Measurements from ENCODE around the gene FHOD1. TPM values are rescaled to one million over a fixed set of nuclear protein-coding genes. Genes with fewer than 3 reads are reported as not detected.

Gene FHOD1
- total RNA-seq, 1 donor from 2014 or later = 17.2 TPM

DNA sequence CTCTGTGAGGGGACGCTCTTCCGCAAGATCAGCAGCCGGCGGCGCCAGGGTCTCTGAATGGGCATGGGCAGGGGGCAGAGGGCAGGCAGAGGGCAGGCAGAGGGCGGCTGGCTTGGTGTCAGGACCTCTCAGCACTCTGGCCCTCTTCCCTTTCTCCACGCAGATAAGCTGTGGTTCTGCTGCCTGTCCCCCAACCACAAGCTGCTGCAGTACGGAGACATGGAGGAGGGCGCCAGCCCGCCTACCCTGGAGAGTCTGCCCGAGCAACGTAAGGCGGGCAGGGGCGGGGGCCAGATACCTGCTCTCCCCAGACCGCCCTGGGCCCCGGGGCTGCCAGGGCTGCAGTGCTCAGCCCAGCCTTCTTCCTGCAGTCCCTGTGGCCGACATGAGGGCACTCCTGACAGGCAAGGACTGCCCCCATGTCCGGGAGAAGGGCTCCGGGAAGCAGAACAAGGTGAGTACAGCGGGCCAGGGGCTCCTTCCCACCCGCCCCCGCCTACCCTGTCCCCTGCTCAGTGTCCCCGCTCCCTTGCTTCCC lies 44.3 kb downstream of the FHOD1 start:
- intact Hi-C loops (cut with DNase I) = no loop called here

DNA sequence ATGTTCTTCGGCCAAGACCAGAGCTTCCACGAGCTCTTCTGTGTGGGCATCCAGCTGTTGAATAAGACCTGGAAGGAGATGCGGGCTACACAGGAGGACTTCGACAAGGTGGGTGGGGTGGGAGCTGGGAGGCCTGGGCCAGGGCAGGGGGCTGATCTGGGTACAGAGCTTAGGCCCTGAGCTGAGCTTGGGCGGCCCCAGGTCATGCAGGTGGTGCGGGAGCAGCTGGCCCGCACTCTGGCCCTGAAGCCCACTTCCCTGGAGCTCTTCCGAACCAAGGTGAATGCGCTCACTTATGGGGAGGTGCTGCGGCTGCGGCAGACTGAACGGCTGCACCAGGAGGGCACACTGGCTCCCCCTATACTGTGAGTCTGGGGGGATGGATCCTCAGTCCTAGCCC lies 44.9 kb downstream of the FHOD1 start:
- intact Hi-C loops (cut with DNase I) = no loop called here
- TF ChIP-seq, protein P1, sequence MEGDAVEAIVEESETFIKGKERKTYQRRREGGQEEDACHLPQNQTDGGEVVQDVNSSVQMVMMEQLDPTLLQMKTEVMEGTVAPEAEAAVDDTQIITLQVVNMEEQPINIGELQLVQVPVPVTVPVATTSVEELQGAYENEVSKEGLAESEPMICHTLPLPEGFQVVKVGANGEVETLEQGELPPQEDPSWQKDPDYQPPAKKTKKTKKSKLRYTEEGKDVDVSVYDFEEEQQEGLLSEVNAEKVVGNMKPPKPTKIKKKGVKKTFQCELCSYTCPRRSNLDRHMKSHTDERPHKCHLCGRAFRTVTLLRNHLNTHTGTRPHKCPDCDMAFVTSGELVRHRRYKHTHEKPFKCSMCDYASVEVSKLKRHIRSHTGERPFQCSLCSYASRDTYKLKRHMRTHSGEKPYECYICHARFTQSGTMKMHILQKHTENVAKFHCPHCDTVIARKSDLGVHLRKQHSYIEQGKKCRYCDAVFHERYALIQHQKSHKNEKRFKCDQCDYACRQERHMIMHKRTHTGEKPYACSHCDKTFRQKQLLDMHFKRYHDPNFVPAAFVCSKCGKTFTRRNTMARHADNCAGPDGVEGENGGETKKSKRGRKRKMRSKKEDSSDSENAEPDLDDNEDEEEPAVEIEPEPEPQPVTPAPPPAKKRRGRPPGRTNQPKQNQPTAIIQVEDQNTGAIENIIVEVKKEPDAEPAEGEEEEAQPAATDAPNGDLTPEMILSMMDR (IDR thresholded peaks at IDR 0.05) = no peak
- no peak for TF ChIP-seq POLR2A (IDR thresholded peaks at IDR 0.05)
- TF ChIP-seq POLR2AphosphoS5 (IDR thresholded peaks at IDR 0.05; ENCODE audit: insufficient read depth in 1 of 2, low read depth in 1 of 2) = no peak
- Histone ChIP-seq H3K27ac (no peak overlapping the region), H3K4me1 (peaks cover 13% of the 10 kb centered on the region), H3K27me3 (no peaks in the 10 kb centered on the region), H3K4me3 (no peak overlapping the region), H3K36me3 (peaks cover 0 to 27% of the 10 kb centered on the region in 2 donors), H3K9me3 (no peaks in the 10 kb centered on the region)
- DNase-seq (ENCODE audit: extremely low spot score in 2 of 2) = no peak

More for the DNA sequence above, 44.3 kb downstream of the FHOD1 start:
- Histone ChIP-seq H3K27me3 (no peaks in the 10 kb centered on the region), H3K36me3 (peaks cover 0 to 21% of the 10 kb centered on the region in 2 donors), H3K9me3 (no peaks in the 10 kb centered on the region), H3K4me3 (no peak overlapping the region), H3K4me1 (peaks cover 13% of the 10 kb centered on the region), H3K27ac (no peak overlapping the region)
- no peak for TF ChIP-seq POLR2AphosphoS5 (IDR thresholded peaks at IDR 0.05; ENCODE audit: insufficient read depth in 1 of 2, low read depth in 1 of 2)
- TF ChIP-seq POLR2A (IDR thresholded peaks at IDR 0.05) = no peak
- TF ChIP-seq, protein P1 (IDR thresholded peaks at IDR 0.05) = no peak
- no peak for DNase-seq (ENCODE audit: extremely low spot score in 2 of 2)

GRCh38 chr16:67201411-67202345 lies 45.6 kb downstream of the FHOD1 start:
- intact Hi-C loops (cut with DNase I) = no loop called here
- Histone ChIP-seq H3K4me1 (peaks cover 13% of the 10 kb centered on the region), H3K27ac (no peak overlapping the region), H3K4me3 (no peak overlapping the region), H3K36me3 (peaks cover 1 to 35% of the 10 kb centered on the region in 2 donors), H3K27me3 (no peaks in the 10 kb centered on the region), H3K9me3 (no peaks in the 10 kb centered on the region)
- no peak for DNase-seq (ENCODE audit: extremely low spot score in 2 of 2)
- TF ChIP-seq, protein P1 (IDR thresholded peaks at IDR 0.05) = no peak
- TF ChIP-seq POLR2AphosphoS5 (IDR thresholded peaks at IDR 0.05; ENCODE audit: insufficient read depth in 1 of 2, low read depth in 1 of 2) = no peak
- TF ChIP-seq POLR2A (IDR thresholded peaks at IDR 0.05) = no peak

- Histone ChIP-seq H3K27ac (no peak overlapping the region), H3K36me3 (peaks cover 3 to 46% of the 10 kb centered on the region in 2 donors), H3K9me3 (no peaks in the 10 kb centered on the region), H3K4me3 (no peak overlapping the region), H3K27me3 (no peaks in the 10 kb centered on the region), H3K4me1 (peaks cover 13% of the 10 kb centered on the region)
- DNase-seq (ENCODE audit: extremely low spot score in 2 of 2) = no peak
- TF ChIP-seq POLR2AphosphoS5 (IDR thresholded peaks at IDR 0.05; ENCODE audit: insufficient read depth in 1 of 2, low read depth in 1 of 2) (no peak), POLR2A (IDR thresholded peaks at IDR 0.05) (no peak)
- TF ChIP-seq, protein P1 (IDR thresholded peaks at IDR 0.05) = no peak
- intact Hi-C loops (cut with DNase I) = no loop called here
Measured at GRCh38 chr16:67200491-67200890, 46.8 kb downstream of the FHOD1 start.

All from vagina (tissue), 2 donors.